Activated CD8-positive, alpha-beta memory T cell treated with anti-CD3 and anti-CD28 coated beads for 36 hours (primary cell): ENCODE results near the gene ALDH16A1. TPM values are rescaled to one million over a fixed set of nuclear protein-coding genes. Genes with fewer than 3 reads are reported as not detected.

ENCODE experiments used
- CTCF ChIA-PET: fragments of 350-600 bp; sonication (Branson Sonifier 250); formaldehyde crosslinking; loops from one replicate; lab custom pipeline; 2021; ENCODE audit warnings: antibody characterized with exemption; lab: Charles Lee
- POLR2A ChIA-PET: fragments of 350-600 bp; sonication (Branson Sonifier 250); formaldehyde crosslinking; loops from one replicate; lab custom pipeline; 2021; ENCODE audit warnings: antibody characterized with exemption; lab: Charles Lee
- total RNA-seq, 2 experiments: library from RNA; stranded (reverse); gene quantifications; one replicate each; pipeline ENCODE4 v1.2.3, GENCODE V29; 2021

The ALDH16A1 gene
- total RNA-seq, 2 experiments from 2014 or later, result 38.4 to 38.5 TPM

GRCh38 chr19:49434907-49435583 is 18.0 kb upstream of the ALDH16A1 start:
- POLR2A ChIA-PET, result no interaction called here
- CTCF ChIA-PET, result no interaction called here

GRCh38 chr19:49435670-49436069 is 17.4 kb upstream of the ALDH16A1 start:
- CTCF ChIA-PET, result interaction anchor here (0.7 to 1.3 kb wide), 4 partner anchors 9 to 44 kb away, joined by 3 to 5 read pairs (median 3); partner anchors contain the start of gene FLT3LG
- POLR2A ChIA-PET, result no interaction called here

GRCh38 chr19:49436381-49437017 is 16.5 kb upstream of the ALDH16A1 start:
- POLR2A ChIA-PET, result no interaction called here

GRCh38 chr19:49437231-49437630 is 15.8 kb upstream of the ALDH16A1 start:
- ChIA-PET CTCF (interaction anchor here (0.6 kb wide), 1 partner anchor 654 kb away, joined by 3 read pairs; no protein-coding TSS in a partner anchor), POLR2A (no interaction called here)

More at GRCh38 chr19:49436381-49437017, 16.5 kb upstream of the ALDH16A1 start:
- CTCF ChIA-PET, result interaction anchor here (0.6 to 1.3 kb wide), 5 partner anchors 10 to 653 kb away, joined by 3 to 5 read pairs (median 3); partner anchors contain the start of gene FLT3LG

GRCh38 chr19:49438261-49438660 is 14.8 kb upstream of the ALDH16A1 start:
- POLR2A ChIA-PET, result no interaction called here
- CTCF ChIA-PET, result interaction anchor here (1.1 kb wide), 1 partner anchor 27 kb away, joined by 3 read pairs; no protein-coding TSS in a partner anchor

GRCh38 chr19:49439836-49440235 is 13.2 kb upstream of the ALDH16A1 start:
- POLR2A ChIA-PET, result no interaction called here
- CTCF ChIA-PET, result interaction anchor here (1.2 to 2.2 kb wide), 2 partner anchors 8 to 33 kb away, joined by 4 to 7 read pairs; partner anchors contain the start of gene FLT3LG

- CTCF ChIA-PET, result interaction anchor here (1.2 to 2.2 kb wide), 2 partner anchors 9 to 33 kb away, joined by 4 to 7 read pairs; partner anchors contain the start of gene FLT3LG
These were observed 12.4 kb upstream of the ALDH16A1 start for GRCh38 chr19:49440439-49441209.

GRCh38 chr19:49441210-49441959 is 11.6 kb upstream of the ALDH16A1 start, which contains the start of gene SLC17A7:
TSS of gene SLC17A7 (minus strand) at chr19:49441527. CDS start at chr19:49441379, 148 bp downstream.
- CTCF ChIA-PET, result interaction anchor here (1.6 to 2.2 kb wide), 3 partner anchors 32 to 50 kb away, joined by 7 to 11 read pairs (median 8); partner anchors contain the start of gene FLT3LG
- POLR2A ChIA-PET, result interaction anchor here (0.6 kb wide), 1 partner anchor 31 kb away, joined by 7 read pairs; no protein-coding TSS in a partner anchor

More at GRCh38 chr19:49440439-49441209, 12.4 kb upstream of the ALDH16A1 start:
- POLR2A ChIA-PET, result interaction anchor here (0.6 kb wide), 1 partner anchor 30 kb away, joined by 7 read pairs; no protein-coding TSS in a partner anchor

GRCh38 chr19:49441960-49442350 is 11.1 kb upstream of the ALDH16A1 start:
- ChIA-PET CTCF (interaction anchor here (0.8 to 1.8 kb wide), 3 partner anchors 31 to 119 kb away, joined by 4 to 11 read pairs (median 8); no protein-coding TSS in a partner anchor), POLR2A (no interaction called here)

GRCh38 chr19:49442354-49442753 is 10.7 kb upstream of the ALDH16A1 start:
- POLR2A ChIA-PET, result no interaction called here

GRCh38 chr19:49442771-49443365 is 10.2 kb upstream of the ALDH16A1 start:
- CTCF ChIA-PET, result interaction anchor here (0.6 to 3.8 kb wide), 11 partner anchors 17 to 120 kb away, joined by 3 to 20 read pairs (median 3); partner anchors contain the start of gene KASH5
- POLR2A ChIA-PET, result interaction anchor here (0.6 kb wide), 1 partner anchor 9 kb away, joined by 3 read pairs; no protein-coding TSS in a partner anchor

More at GRCh38 chr19:49442354-49442753, 10.7 kb upstream of the ALDH16A1 start:
- CTCF ChIA-PET, result interaction anchor here (0.8 to 1.8 kb wide), 6 partner anchors 23 to 120 kb away, joined by 3 to 11 read pairs (median 4); partner anchors contain the start of gene KASH5

GRCh38 chr19:49443366-49444099 is 9.5 kb upstream of the ALDH16A1 start:
- CTCF ChIA-PET, result interaction anchor here (0.6 to 3.8 kb wide), 14 partner anchors 11 to 336 kb away, joined by 3 to 20 read pairs (median 4); partner anchors contain the start of gene KASH5
- POLR2A ChIA-PET, result interaction anchor here (0.6 to 1.0 kb wide), 2 partner anchors 8 to 33 kb away, joined by 3 read pairs; no protein-coding TSS in a partner anchor

GRCh38 chr19:49444100-49444700 is 8.8 kb upstream of the ALDH16A1 start:
- POLR2A ChIA-PET, result interaction anchor here (0.7 to 1.0 kb wide), 2 partner anchors 12 to 34 kb away, joined by 3 to 6 read pairs; no protein-coding TSS in a partner anchor
- CTCF ChIA-PET, result interaction anchor here (0.6 to 3.8 kb wide), 10 partner anchors 10 to 469 kb away, joined by 3 to 20 read pairs (median 5); partner anchors contain the start of gene FLT3LG

GRCh38 chr19:49445997-49446396 is 7.0 kb upstream of the ALDH16A1 start:
- ChIA-PET CTCF (interaction anchor here (0.7 to 3.8 kb wide), 4 partner anchors 8 to 101 kb away, joined by 4 to 20 read pairs (median 8); partner anchors contain the start of gene FLT3LG), POLR2A (no interaction called here)
